Measurements from ENCODE around the gene SUSD6.

GRCh38 chr14:69594846-69595245 is 16.6 kb upstream of the SUSD6 start:
- TF ChIP-seq ZNF274 (IDR thresholded peaks at IDR 0.05; ENCODE audit: low read depth, low read length), result no peak
- no peak for TF ChIP-seq SUZ12 (IDR thresholded peaks at IDR 0.05; ENCODE audit: extremely low read depth, insufficient read depth, insufficient read length)
- TF ChIP-seq YY1 (IDR thresholded peaks at IDR 0.05; ENCODE audit: insufficient read depth, insufficient read length), result no peak

Data from NT2/D1 (cell line).